Mesendoderm (in vitro differentiated cells): ENCODE data around the gene ZNF574.

ENCODE experiments used
- DNase-seq: peaks from one replicate; pipeline ENCODE4 v3.0.0; 2013
- H2AK5ac ChIP-seq: 2 replicates; pipeline ENCODE4 v1.6.1; 2013; ENCODE audit warnings: low read length, inconsistent platforms
- H2BK120ac ChIP-seq: 2 replicates; pipeline ENCODE4 v1.6.1; 2013; ENCODE audit warnings: low read depth, mild to moderate bottlenecking, low read length, moderate library complexity, mixed read lengths
- H2BK15ac ChIP-seq: replicated peaks from 2 replicates; pipeline ENCODE4 v1.6.1; 2013; ENCODE audit warnings: low read depth, mild to moderate bottlenecking, moderate library complexity
- H2BK5ac ChIP-seq: 2 replicates; pipeline ENCODE4 v1.6.1; 2013; ENCODE audit warnings: low read length, inconsistent platforms
- H3K18ac ChIP-seq: 2 replicates; pipeline ENCODE4 v1.6.1; 2013; ENCODE audit warnings: mild to moderate bottlenecking, low read length, mixed read lengths
- H3K23ac ChIP-seq: one replicate; pipeline ENCODE4 v1.6.1; 2013; ENCODE audit warnings: low read length
- H3K27ac ChIP-seq: 2 replicates; pipeline ENCODE4 v1.5.1; 2013; ENCODE audit warnings: low read depth, mild to moderate bottlenecking, inconsistent platforms, low read length, moderate library complexity
- H3K27me3 ChIP-seq: 2 replicates; pipeline ENCODE4 v1.6.1; 2013; ENCODE audit warnings: low read length, control low read depth, mild to moderate bottlenecking, inconsistent platforms; ENCODE audit not compliant: insufficient read depth, poor library complexity
- H3K36me3 ChIP-seq: 2 replicates; pipeline ENCODE4 v1.6.1; 2013; ENCODE audit warnings: low read length, inconsistent platforms; ENCODE audit not compliant: control insufficient read depth, insufficient read depth
- H3K4ac ChIP-seq: one replicate; pipeline ENCODE4 v1.6.1; 2013; ENCODE audit warnings: low read depth, mild to moderate bottlenecking, low read length, moderate library complexity
- H3K4me1 ChIP-seq: 2 replicates; pipeline ENCODE4 v1.6.1; 2013; ENCODE audit warnings: low read depth, low read length, inconsistent platforms; ENCODE audit not compliant: control insufficient read depth
- H3K4me2 ChIP-seq: 2 replicates; pipeline ENCODE4 v1.6.1; 2013; ENCODE audit warnings: low read length
- H3K4me3 ChIP-seq: 2 replicates; pipeline ENCODE4 v1.5.1; 2013; ENCODE audit warnings: mild to moderate bottlenecking, low read length
- H3K56ac ChIP-seq: one replicate; pipeline ENCODE4 v1.6.1; 2013; ENCODE audit warnings: low read length
- H3K79me1 ChIP-seq: 2 replicates; pipeline ENCODE4 v1.6.1; 2013; ENCODE audit warnings: low read length, inconsistent platforms
- H3K79me2 ChIP-seq: 2 replicates; pipeline ENCODE4 v1.6.1; 2013; ENCODE audit warnings: mild to moderate bottlenecking, low read length; ENCODE audit not compliant: control insufficient read depth, insufficient read depth
- H3K9ac ChIP-seq: 2 replicates; pipeline ENCODE4 v1.6.1; 2013; ENCODE audit warnings: low read length, inconsistent platforms
- H4K5ac ChIP-seq: one replicate; pipeline ENCODE4 v1.6.1; 2013; ENCODE audit warnings: low read length
- H4K8ac ChIP-seq: one replicate; pipeline ENCODE4 v1.6.1; 2013; ENCODE audit warnings: low read depth, mild to moderate bottlenecking, control low read depth, low read length, moderate library complexity
- WGBS: extraction: QIAGEN DNeasy Blood & Tissue Kit; methylation state at CpG from one replicate; pipeline ENCODE4 v1.1.7; 2013; ENCODE audit warnings: low lambda C conversion rate, missing lambda C conversion rate; ENCODE audit not compliant: insufficient coverage; ENCODE audit errors: extremely low coverage; 5-methylcytosine and 5-hydroxymethylcytosine counted together

ZNF574 gene

GRCh38 chr19:42068756-42069571 is 7.0 kb upstream of the ZNF574 start:
- Histone ChIP-seq H3K9ac (peak overlapping the region; percentile 66), H3K4me3 (peak overlapping the region; percentile 16), H3K4me2 (peak overlapping the region; percentile 80), H2BK120ac (no peak overlapping the region), H4K5ac (no peak overlapping the region), H3K4ac (no peak overlapping the region), H3K18ac (peak overlapping the region; percentile 75), H3K79me1 (no peaks in the 10 kb centered on the region), H3K27ac (no peak overlapping the region), H3K23ac (peak overlapping the region; percentile 89), H3K79me2 (no peaks in the 10 kb centered on the region), H2AK5ac (no peak overlapping the region), H2BK15ac (no peak overlapping the region), H4K8ac (no peak overlapping the region), H2BK5ac (no peak overlapping the region), H3K56ac (peak overlapping the region; percentile 83), H3K27me3 (no peaks in the 10 kb centered on the region), H3K4me1 (peaks cover 4% of the 10 kb centered on the region), H3K36me3 (no peaks in the 10 kb centered on the region)
- DNase-seq, result peak; percentile 29
- no CpG with 5 or more reads among the region's 29 CpGs for WGBS

- no peak within 1 kb of the TSS for H4K8ac ChIP-seq
- H3K27me3 ChIP-seq, result no peaks in the 10 kb centered on the region
- no peaks in the 10 kb centered on the region for H3K36me3 ChIP-seq
- peak within 1 kb of the TSS; percentile 66 for H3K9ac ChIP-seq
- peak within 1 kb of the TSS; percentile 16 for H3K4me3 ChIP-seq
- no peak within 1 kb of the TSS for H3K23ac ChIP-seq
- peak within 1 kb of the TSS; percentile 80 for H3K4me2 ChIP-seq
- H3K4me1 ChIP-seq, result peaks cover 4% of the 10 kb centered on the region
- H2BK15ac ChIP-seq, result no peak within 1 kb of the TSS
- H3K27ac ChIP-seq, result no peak within 1 kb of the TSS
- no peak within 1 kb of the TSS for H2BK5ac ChIP-seq
- peak within 1 kb of the TSS; percentile 75 for H3K18ac ChIP-seq
- no peaks in the 10 kb centered on the region for H3K79me1 ChIP-seq
- H2BK120ac ChIP-seq, result peak within 1 kb of the TSS; percentile 39
- peak; percentile 60 for DNase-seq
- no CpG with 5 or more reads among the region's 29 CpGs for WGBS
- H4K5ac ChIP-seq, result no peak within 1 kb of the TSS
- H3K56ac ChIP-seq, result peak within 1 kb of the TSS; percentile 83
- no peaks in the 10 kb centered on the region for H3K79me2 ChIP-seq
- no peak within 1 kb of the TSS for H2AK5ac ChIP-seq
- peak within 1 kb of the TSS; percentile 77 for H3K4ac ChIP-seq
Observed at GRCh38 chr19:42069619-42070351, 6.2 kb upstream of the ZNF574 start, which contains the start of gene GRIK5. TSS of gene GRIK5 (minus strand) at chr19:42070206. CDS start at chr19:42065770, 4,436 bp downstream.

GRCh38 chr19:42071247-42071646 is 4.7 kb upstream of the ZNF574 start:
- no peak overlapping the region for H3K4ac ChIP-seq
- no peaks in the 10 kb centered on the region for H3K36me3 ChIP-seq
- no peak overlapping the region for H3K56ac ChIP-seq
- no peak overlapping the region for H3K4me3 ChIP-seq
- no peak overlapping the region for H3K4me2 ChIP-seq
- H3K79me1 ChIP-seq, result no peaks in the 10 kb centered on the region
- H2AK5ac ChIP-seq, result no peak overlapping the region
- no peaks in the 10 kb centered on the region for H3K27me3 ChIP-seq
- no CpG with 5 or more reads among the region's 12 CpGs for WGBS
- no peak overlapping the region for H3K27ac ChIP-seq
- no peak overlapping the region for H4K5ac ChIP-seq
- no peak overlapping the region for H3K9ac ChIP-seq
- no peak overlapping the region for H3K18ac ChIP-seq
- H2BK120ac ChIP-seq, result no peak overlapping the region
- no peak overlapping the region for H3K23ac ChIP-seq
- no peak overlapping the region for H2BK5ac ChIP-seq
- no peak overlapping the region for H4K8ac ChIP-seq
- H3K4me1 ChIP-seq, result peaks cover 7% of the 10 kb centered on the region
- no peak for DNase-seq
- H2BK15ac ChIP-seq, result no peak overlapping the region
- peaks cover 2% of the 10 kb centered on the region for H3K79me2 ChIP-seq

GRCh38 chr19:42074513-42075363 is 1.2 kb upstream of the ZNF574 start:
- H3K18ac ChIP-seq, result peak overlapping the region; percentile 52
- peak overlapping the region; percentile 99 for H3K56ac ChIP-seq
- no peaks in the 10 kb centered on the region for H3K27me3 ChIP-seq
- H2BK120ac ChIP-seq, result peak overlapping the region; percentile 2
- H4K5ac ChIP-seq, result peak overlapping the region; percentile 100
- WGBS, result no CpG with 5 or more reads among the region's 27 CpGs
- peaks cover 4% of the 10 kb centered on the region for H3K4me1 ChIP-seq
- peak overlapping the region; percentile 89 for H3K4ac ChIP-seq
- H3K79me2 ChIP-seq, result peaks cover 35% of the 10 kb centered on the region
- H3K36me3 ChIP-seq, result peaks cover 7% of the 10 kb centered on the region
- peak overlapping the region; percentile 95 for H4K8ac ChIP-seq
- peak overlapping the region; percentile 94 for H2BK5ac ChIP-seq
- H3K9ac ChIP-seq, result peak overlapping the region; percentile 100
- peaks cover 14% of the 10 kb centered on the region for H3K79me1 ChIP-seq
- DNase-seq, result no peak
- H3K23ac ChIP-seq, result peak overlapping the region; percentile 99
- no peak overlapping the region for H2BK15ac ChIP-seq
- peak overlapping the region; percentile 79 for H3K4me3 ChIP-seq
- peak overlapping the region; percentile 99 for H3K4me2 ChIP-seq
- H3K27ac ChIP-seq, result no peak overlapping the region
- peak overlapping the region; percentile 97 for H2AK5ac ChIP-seq

- WGBS, result no CpG with 5 or more reads among the region's 3 CpGs
- DNase-seq, result peak; percentile 20
- H2BK5ac ChIP-seq, result peak overlapping the region; percentile 94
- H3K27ac ChIP-seq, result peak overlapping the region; percentile 54
- peak overlapping the region; percentile 97 for H2AK5ac ChIP-seq
- H4K5ac ChIP-seq, result peak overlapping the region; percentile 100
- H2BK120ac ChIP-seq, result peak overlapping the region; percentile 2
- H3K4me2 ChIP-seq, result peak overlapping the region; percentile 99
- peak overlapping the region; percentile 100 for H3K9ac ChIP-seq
- H3K79me1 ChIP-seq, result peaks cover 14% of the 10 kb centered on the region
- peak overlapping the region; percentile 99 for H3K23ac ChIP-seq
- peaks cover 12% of the 10 kb centered on the region for H3K36me3 ChIP-seq
- peaks cover 39% of the 10 kb centered on the region for H3K79me2 ChIP-seq
- H2BK15ac ChIP-seq, result no peak overlapping the region
- H3K4me3 ChIP-seq, result peak overlapping the region; percentile 79
- H4K8ac ChIP-seq, result peak overlapping the region; percentile 95
- peak overlapping the region; percentile 89 for H3K4ac ChIP-seq
- no peaks in the 10 kb centered on the region for H3K27me3 ChIP-seq
- H3K56ac ChIP-seq, result peak overlapping the region; percentile 99
- peak overlapping the region; percentile 52 for H3K18ac ChIP-seq
- peaks cover 4% of the 10 kb centered on the region for H3K4me1 ChIP-seq
Observed at GRCh38 chr19:42075364-42075615, 676 bp upstream of the ZNF574 start.
